ENCODE results near the gene HPGDS. TPM values are rescaled to one million over a fixed set of nuclear protein-coding genes. Genes with fewer than 3 reads are reported as not detected.

Gene HPGDS
- total and polyA plus RNA-seq, 2 of the 13 experiments (the other 11 are each of a cell fraction or from before 2014, with no cell fraction given) = not detected

DNA sequence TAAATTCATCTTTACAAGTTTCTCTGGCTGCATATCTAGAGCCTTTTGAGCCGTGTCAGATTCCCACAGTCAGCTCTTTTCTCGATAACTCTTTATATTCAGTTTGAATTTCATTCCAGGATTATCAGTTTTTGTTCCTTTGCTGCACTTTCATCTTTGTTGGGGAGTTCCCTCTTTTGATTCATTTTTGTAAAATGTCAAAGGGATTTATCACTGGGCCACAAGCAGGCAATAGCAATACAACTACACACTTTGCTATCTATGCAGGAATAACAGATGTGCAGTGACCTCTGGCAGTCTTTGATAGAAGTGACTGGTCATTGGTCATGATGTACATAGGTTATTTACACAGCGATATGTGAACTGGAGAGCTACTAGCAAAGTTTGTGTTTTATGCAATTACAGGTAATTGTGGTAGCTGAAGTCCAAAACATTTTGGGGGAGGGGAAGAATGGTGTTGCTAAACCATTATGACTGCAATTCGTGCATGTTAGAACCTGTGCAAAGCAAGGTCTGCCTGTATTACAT, 43.8 kb downstream of the HPGDS start (continued):
- TF ChIP-seq, protein P1, sequence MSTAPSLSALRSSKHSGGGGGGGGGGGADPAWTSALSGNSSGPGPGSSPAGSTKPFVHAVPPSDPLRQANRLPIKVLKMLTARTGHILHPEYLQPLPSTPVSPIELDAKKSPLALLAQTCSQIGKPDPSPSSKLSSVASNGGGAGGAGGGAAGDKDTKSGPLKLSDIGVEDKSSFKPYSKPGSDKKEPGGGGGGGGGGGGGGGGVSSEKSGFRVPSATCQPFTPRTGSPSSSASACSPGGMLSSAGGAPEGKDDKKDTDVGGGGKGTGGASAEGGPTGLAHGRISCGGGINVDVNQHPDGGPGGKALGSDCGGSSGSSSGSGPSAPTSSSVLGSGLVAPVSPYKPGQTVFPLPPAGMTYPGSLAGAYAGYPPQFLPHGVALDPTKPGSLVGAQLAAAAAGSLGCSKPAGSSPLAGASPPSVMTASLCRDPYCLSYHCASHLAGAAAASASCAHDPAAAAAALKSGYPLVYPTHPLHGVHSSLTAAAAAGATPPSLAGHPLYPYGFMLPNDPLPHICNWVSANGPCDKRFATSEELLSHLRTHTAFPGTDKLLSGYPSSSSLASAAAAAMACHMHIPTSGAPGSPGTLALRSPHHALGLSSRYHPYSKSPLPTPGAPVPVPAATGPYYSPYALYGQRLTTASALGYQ (CRISPR knock-in tag; IDR thresholded peaks at IDR 0.05) = no peak
- TF ChIP-seq CREB1 (IDR thresholded peaks at IDR 0.05) = peak; percentile 18; the same call in 1 of the 2 replicates
- TF ChIP-seq CREB1 (CRISPR knock-in tag; IDR thresholded peaks at IDR 0.05) = peak; percentile 52; the same call in 1 of the 2 replicates
- peak in 1 of 2 experiments; percentile 78; a peak in 2 of 4 replicates for TF ChIP-seq EP300 (IDR thresholded peaks at IDR 0.05; ENCODE audit: low read depth in 2 of 2, low read length in 2 of 2)
- TF ChIP-seq EP300 (CRISPR knock-in tag; IDR thresholded peaks at IDR 0.05; ENCODE audit: borderline replicate concordance) = no peak
- no peak for TF ChIP-seq RARG (CRISPR knock-in tag; IDR thresholded peaks at IDR 0.05; ENCODE audit: low read depth)
- peak; percentile 79 for TF ChIP-seq FOXJ3 (CRISPR knock-in tag; IDR thresholded peaks at IDR 0.05; ENCODE audit: borderline replicate concordance)
- no peak for TF ChIP-seq SOX13 (IDR thresholded peaks at IDR 0.05)
- TF ChIP-seq SOX13 (CRISPR knock-in tag; conservative IDR thresholded peaks at IDR 0.05 in 1 of 2, IDR thresholded peaks at IDR 0.05 in 1 of 2) = peak in 1 of 2 experiments; percentile 77; a peak in 2 of 4 replicates
- 0 out of 2 replicates have a peak, but pooled peaks have one; percentile 29 for TF ChIP-seq MLX (CRISPR knock-in tag; IDR thresholded peaks at IDR 0.05)
- TF ChIP-seq ZNF224 (CRISPR knock-in tag; IDR thresholded peaks at IDR 0.05) = no peak
- TF ChIP-seq FOXK1 (CRISPR knock-in tag; IDR thresholded peaks at IDR 0.05; ENCODE audit: borderline replicate concordance, low read depth) = peak; percentile 61; the same call in 1 of the 2 replicates
- TF ChIP-seq ZNF326 (CRISPR knock-in tag; IDR thresholded peaks at IDR 0.05; ENCODE audit: borderline replicate concordance) = no peak
- TF ChIP-seq ZBTB43 (CRISPR knock-in tag; conservative IDR thresholded peaks at IDR 0.05) = peak; percentile 59; the same call in 1 of the 2 replicates
- TF ChIP-seq, protein P2, sequence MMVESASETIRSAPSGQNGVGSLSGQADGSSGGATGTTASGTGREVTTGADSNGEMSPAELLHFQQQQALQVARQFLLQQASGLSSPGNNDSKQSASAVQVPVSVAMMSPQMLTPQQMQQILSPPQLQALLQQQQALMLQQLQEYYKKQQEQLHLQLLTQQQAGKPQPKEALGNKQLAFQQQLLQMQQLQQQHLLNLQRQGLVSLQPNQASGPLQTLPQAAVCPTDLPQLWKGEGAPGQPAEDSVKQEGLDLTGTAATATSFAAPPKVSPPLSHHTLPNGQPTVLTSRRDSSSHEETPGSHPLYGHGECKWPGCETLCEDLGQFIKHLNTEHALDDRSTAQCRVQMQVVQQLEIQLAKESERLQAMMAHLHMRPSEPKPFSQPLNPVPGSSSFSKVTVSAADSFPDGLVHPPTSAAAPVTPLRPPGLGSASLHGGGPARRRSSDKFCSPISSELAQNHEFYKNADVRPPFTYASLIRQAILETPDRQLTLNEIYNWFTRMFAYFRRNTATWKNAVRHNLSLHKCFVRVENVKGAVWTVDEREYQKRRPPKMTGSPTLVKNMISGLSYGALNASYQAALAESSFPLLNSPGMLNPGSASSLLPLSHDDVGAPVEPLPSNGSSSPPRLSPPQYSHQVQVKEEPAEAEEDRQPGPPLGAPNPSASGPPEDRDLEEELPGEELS (CRISPR knock-in tag; IDR thresholded peaks at IDR 0.05) = peak; percentile 87
- no peak for TF ChIP-seq PRMT3 (CRISPR knock-in tag; IDR thresholded peaks at IDR 0.05; ENCODE audit: borderline replicate concordance, low read depth)
- peak; percentile 39; the same call in 1 of the 2 replicates for TF ChIP-seq MAFF (IDR thresholded peaks at IDR 0.05; ENCODE audit: low read depth, low read length)
- peak; percentile 54; the same call in 1 of the 2 replicates for TF ChIP-seq NCOA2 (CRISPR knock-in tag; IDR thresholded peaks at IDR 0.05)
- TF ChIP-seq HES4 (CRISPR knock-in tag; IDR thresholded peaks at IDR 0.05; ENCODE audit: borderline replicate concordance) = no peak
- no peak for TF ChIP-seq ZBTB20 (CRISPR knock-in tag; IDR thresholded peaks at IDR 0.05; ENCODE audit: borderline replicate concordance, low read depth)

Data from HepG2 (cell line).